Loucy (cell line): ENCODE measurements around the gene ALDH3A1.

Source experiments
- H2AFZ ChIP-seq: fragments of 200-600 bp; sonication (generic); 2 replicates; pipeline ENCODE4 v1.6.0; 2016; ENCODE audit warnings: antibody characterized with exemption, mild to moderate bottlenecking, low read length, moderate library complexity
- H3F3A ChIP-seq: fragments of 200-600 bp; 2 replicates; pipeline ENCODE4 v1.6.0; 2016; ENCODE audit warnings: antibody characterized with exemption, low read depth, mild to moderate bottlenecking
- H3K27me3 ChIP-seq: fragments of 200-600 bp; sonication (generic); 2 replicates; pipeline ENCODE4 v1.6.1; 2014; ENCODE audit warnings: low read length, mild to moderate bottlenecking; ENCODE audit not compliant: insufficient read depth, poor library complexity, severe bottlenecking
- H3K36me3 ChIP-seq: fragments of 200-600 bp; sonication (generic); 2 replicates; pipeline ENCODE4 v1.6.1; 2016; ENCODE audit warnings: low read length; ENCODE audit not compliant: insufficient read depth
- H3K4me1 ChIP-seq: fragments of 200-600 bp; sonication (generic); 2 replicates; pipeline ENCODE4 v1.5.1; 2014; ENCODE audit warnings: low read length, mild to moderate bottlenecking; ENCODE audit not compliant: insufficient read depth, poor library complexity, severe bottlenecking
- H3K4me2 ChIP-seq: fragments of 200-600 bp; sonication (generic); 2 replicates; pipeline ENCODE4 v1.6.0; 2014; ENCODE audit warnings: antibody characterized with exemption, low read length, low read depth, mild to moderate bottlenecking; ENCODE audit not compliant: poor library complexity, severe bottlenecking
- H3K4me3 ChIP-seq: fragments of 200-600 bp; sonication (generic); 2 replicates; pipeline ENCODE4 v1.5.1; 2014; ENCODE audit warnings: low read length, mild to moderate bottlenecking, mixed read lengths; ENCODE audit not compliant: poor library complexity, severe bottlenecking
- H3K79me2 ChIP-seq: fragments of 200-600 bp; sonication (generic); 2 replicates; pipeline ENCODE4 v1.6.1; 2014; ENCODE audit warnings: low read length; ENCODE audit not compliant: insufficient read depth
- H3K9ac ChIP-seq: fragments of 200-600 bp; sonication (generic); 2 replicates; pipeline ENCODE4 v1.6.0; 2014; ENCODE audit warnings: mild to moderate bottlenecking, low read depth, low read length, moderate library complexity; ENCODE audit not compliant: poor library complexity, severe bottlenecking
- H3K9me2 ChIP-seq: fragments of 200-600 bp; sonication (generic); replicated peaks from 2 replicates; pipeline ENCODE4 v1.6.1; 2016; ENCODE audit warnings: low read depth, low read length, mixed read lengths
- H3K9me3 ChIP-seq: fragments of 200-600 bp; sonication (generic); 2 replicates; pipeline ENCODE4 v1.6.1; 2014; ENCODE audit warnings: mild to moderate bottlenecking, antibody characterized with exemption, low read length, low read depth; ENCODE audit not compliant: insufficient read depth
- H4K20me1 ChIP-seq: fragments of 200-600 bp; sonication (generic); 2 replicates; pipeline ENCODE4 v1.6.0; 2014; ENCODE audit warnings: antibody characterized with exemption, low read length, mild to moderate bottlenecking; ENCODE audit not compliant: insufficient read depth, poor library complexity, severe bottlenecking
- CTCF ChIP-seq: fragments of 200-600 bp; sonication (generic); conservative IDR thresholded peaks from 2 replicates; pipeline ENCODE4 v1.5.1; 2014; ENCODE audit warnings: mild to moderate bottlenecking, antibody characterized with exemption, low read length
- EZH2phosphoT487 ChIP-seq: fragments of 200-600 bp; IDR thresholded peaks from 2 replicates; pipeline ENCODE4 v1.6.1; 2018; ENCODE audit warnings: antibody characterized with exemption, mild to moderate bottlenecking, moderate library complexity, borderline replicate concordance

The ALDH3A1 gene

GRCh38 chr17:19755392-19755791 lies 7.3 kb upstream of the ALDH3A1 start:
- H3F3A ChIP-seq, result no peaks in the 10 kb centered on the region
- no peaks in the 10 kb centered on the region for H3K9me3 ChIP-seq
- no peaks in the 10 kb centered on the region for H3K4me1 ChIP-seq
- H3K27me3 ChIP-seq, result no peaks in the 10 kb centered on the region
- no peak for TF ChIP-seq CTCF
- no peak for TF ChIP-seq EZH2phosphoT487
- H3K9ac ChIP-seq, result no peak overlapping the region
- H3K4me2 ChIP-seq, result no peak overlapping the region
- H3K36me3 ChIP-seq, result no peaks in the 10 kb centered on the region
- no peaks in the 10 kb centered on the region for H4K20me1 ChIP-seq
- no peaks in the 10 kb centered on the region for H3K9me2 ChIP-seq
- no peak overlapping the region for H2AFZ ChIP-seq
- no peaks in the 10 kb centered on the region for H3K79me2 ChIP-seq
- H3K4me3 ChIP-seq, result no peak overlapping the region

DNA sequence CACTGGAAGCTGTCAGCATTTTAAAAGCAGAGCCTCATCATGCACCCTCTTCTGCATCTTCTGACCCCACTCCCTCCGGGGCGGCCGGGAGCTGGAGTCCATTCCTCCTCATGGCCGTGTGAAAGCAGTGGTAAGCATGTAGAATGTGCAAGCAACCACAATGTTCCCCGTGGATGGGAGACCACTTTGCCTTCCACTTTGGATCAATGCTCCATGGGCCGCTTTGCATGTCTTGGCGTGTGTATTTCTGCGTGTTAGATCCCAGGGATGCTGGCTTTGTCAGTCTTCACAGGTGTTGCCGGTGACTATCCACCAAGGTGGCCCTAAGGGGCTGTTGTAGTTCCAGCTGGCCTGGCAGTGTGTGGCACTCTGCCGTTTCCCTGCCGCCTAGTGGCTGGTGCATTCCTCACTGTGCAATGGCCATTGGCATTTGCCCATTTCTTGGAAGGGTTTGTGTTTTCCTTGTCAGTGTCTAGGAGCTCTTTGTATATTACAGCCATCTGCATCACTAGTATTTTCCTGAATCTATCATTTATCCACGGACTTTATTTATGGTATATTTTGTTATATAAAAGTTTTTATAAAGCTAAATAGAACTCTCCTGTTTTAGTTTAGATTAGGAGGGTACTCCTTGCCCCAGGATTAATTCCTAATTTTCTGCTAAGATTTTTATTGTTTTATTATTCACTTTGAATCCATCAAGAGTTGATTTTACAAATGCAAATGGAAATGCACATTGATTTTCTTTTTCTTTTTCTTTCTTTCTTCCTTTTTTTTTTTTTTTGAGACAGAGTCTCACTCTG lies 5.8 kb upstream of the ALDH3A1 start:
- no peaks in the 10 kb centered on the region for H3K9me2 ChIP-seq
- H3K36me3 ChIP-seq, result no peaks in the 10 kb centered on the region
- H3K27me3 ChIP-seq, result no peaks in the 10 kb centered on the region
- no peak overlapping the region for H2AFZ ChIP-seq
- TF ChIP-seq EZH2phosphoT487 (no peak), CTCF (peak; percentile 50)
- no peak overlapping the region for H3K9ac ChIP-seq
- H3K4me3 ChIP-seq, result no peak overlapping the region
- H3K4me1 ChIP-seq, result no peaks in the 10 kb centered on the region
- no peaks in the 10 kb centered on the region for H3F3A ChIP-seq
- H3K9me3 ChIP-seq, result no peaks in the 10 kb centered on the region
- H3K79me2 ChIP-seq, result no peaks in the 10 kb centered on the region
- H4K20me1 ChIP-seq, result no peaks in the 10 kb centered on the region
- H3K4me2 ChIP-seq, result no peak overlapping the region

- H3K4me2 ChIP-seq, result no peak overlapping the region
Observed at GRCh38 chr17:19753051-19753509, 5.0 kb upstream of the ALDH3A1 start.

More at GRCh38 chr17:19753051-19753509, 5.0 kb upstream of the ALDH3A1 start:
- Histone ChIP-seq H2AFZ (no peak overlapping the region), H3K4me1 (no peaks in the 10 kb centered on the region), H3K9ac (no peak overlapping the region), H3K27me3 (no peaks in the 10 kb centered on the region), H3K9me3 (no peaks in the 10 kb centered on the region), H3K9me2 (no peaks in the 10 kb centered on the region), H4K20me1 (no peaks in the 10 kb centered on the region), H3K79me2 (no peaks in the 10 kb centered on the region), H3K36me3 (no peaks in the 10 kb centered on the region), H3F3A (no peaks in the 10 kb centered on the region), H3K4me3 (no peak overlapping the region)
- TF ChIP-seq CTCF, result no peak
- TF ChIP-seq EZH2phosphoT487, result no peak
